ENCODE results near the gene PRKCG. TPM values are rescaled to one million over a fixed set of nuclear protein-coding genes. Genes with fewer than 3 reads are reported as not detected.
A peak's percentile ranks its signal among the peaks of the same experiment; 100 is the strongest.

PRKCG gene
- total RNA-seq, 6 donors from 2014 or later: 0.17 to 1.0 (median 0.39) TPM; not detected in 3

GRCh38 chr19:53847555-53847954 is 34.4 kb upstream of the PRKCG start:
- no peak overlapping the region for H3K27ac ChIP-seq
- TF ChIP-seq POLR2A (IDR thresholded peaks at IDR 0.05) (no peak), POLR2AphosphoS5 (IDR thresholded peaks at IDR 0.05) (no peak), CTCF (IDR thresholded peaks at IDR 0.05) (no peak), EP300 (IDR thresholded peaks at IDR 0.05) (no peak)
- H3K4me3 ChIP-seq: no peak overlapping the region
- H3K4me1 ChIP-seq: peaks cover 12 to 39% (median 26%) of the 10 kb centered on the region in 4 donors
- H3K27me3 ChIP-seq: no peaks in the 10 kb centered on the region
- 54 to 66% methylated on average over 8 of the region's 8 CpGs for WGBS, 2 donors
- ATAC-seq (ENCODE audit: low FRiP score in 2 of 2) (no peak), DNase-seq (no peak)
- H3K9me3 ChIP-seq: no peaks in the 10 kb centered on the region
- no peaks in the 10 kb centered on the region for H3K36me3 ChIP-seq

GRCh38 chr19:53849237-53849676 is 32.7 kb upstream of the PRKCG start:
- Histone ChIP-seq H3K4me3 (no peak overlapping the region), H3K27me3 (no peaks in the 10 kb centered on the region), H3K27ac (peak overlapping the region; percentile 43 to 80 (median 60)), H3K9me3 (no peaks in the 10 kb centered on the region), H3K36me3 (no peaks in the 10 kb centered on the region), H3K4me1 (peaks cover 12 to 39% (median 26%) of the 10 kb centered on the region in 4 donors)
- ATAC-seq (ENCODE audit: low FRiP score in 2 of 2): peak; percentile 58 to 79
- peak; percentile 24 to 42 for TF ChIP-seq POLR2AphosphoS5 (IDR thresholded peaks at IDR 0.05)
- peak in 1 of 4 donors; percentile 9 for TF ChIP-seq POLR2A (IDR thresholded peaks at IDR 0.05)
- peak in 1 of 4 donors; percentile 1 for TF ChIP-seq EP300 (IDR thresholded peaks at IDR 0.05)
- no peak for TF ChIP-seq CTCF (IDR thresholded peaks at IDR 0.05)
- peak in 1 of 2 donors; percentile 62 for DNase-seq
- 39 to 42% methylated on average over 11 of the region's 11 CpGs for WGBS, 2 donors

- H3K4me1 ChIP-seq: peaks cover 9 to 39% (median 22%) of the 10 kb centered on the region in 4 donors
- TF ChIP-seq EP300 (IDR thresholded peaks at IDR 0.05) (no peak), POLR2AphosphoS5 (IDR thresholded peaks at IDR 0.05) (no peak), CTCF (IDR thresholded peaks at IDR 0.05) (no peak), POLR2A (IDR thresholded peaks at IDR 0.05) (no peak)
- H3K9me3 ChIP-seq: no peaks in the 10 kb centered on the region
- no peak overlapping the region for H3K4me3 ChIP-seq
- no peaks in the 10 kb centered on the region for H3K36me3 ChIP-seq
- no peak overlapping the region for H3K27ac ChIP-seq
- no peaks in the 10 kb centered on the region for H3K27me3 ChIP-seq
- ATAC-seq (ENCODE audit: low FRiP score in 2 of 2): no peak
- DNase-seq: no peak
- WGBS, 2 donors: 67 to 80% methylated on average over 2 of the region's 2 CpGs
Observed at GRCh38 chr19:53853707-53854106, 28.3 kb upstream of the PRKCG start.

GRCh38 chr19:53864308-53864836 is 17.6 kb upstream of the PRKCG start:
- no peaks in the 10 kb centered on the region for H3K9me3 ChIP-seq
- no peak overlapping the region for H3K4me3 ChIP-seq
- DNase-seq (no peak), ATAC-seq (ENCODE audit: low FRiP score in 2 of 2) (no peak)
- H3K36me3 ChIP-seq: no peaks in the 10 kb centered on the region
- peaks cover 21 to 35% (median 26%) of the 10 kb centered on the region in 4 donors for H3K4me1 ChIP-seq
- no peaks in the 10 kb centered on the region for H3K27me3 ChIP-seq
- WGBS, 2 donors: 60 to 71% methylated on average over 3 to 6 of the region's 6 CpGs
- no peak overlapping the region for H3K27ac ChIP-seq
- TF ChIP-seq POLR2AphosphoS5 (IDR thresholded peaks at IDR 0.05) (no peak), CTCF (IDR thresholded peaks at IDR 0.05) (no peak), POLR2A (IDR thresholded peaks at IDR 0.05) (no peak), EP300 (IDR thresholded peaks at IDR 0.05) (no peak)

GRCh38 chr19:53865523-53865917 is 16.5 kb upstream of the PRKCG start:
- H3K4me3 ChIP-seq: peak overlapping the region in 2 of 4 donors; percentile 73 to 83
- 56 to 64% methylated on average over 8 to 9 of the region's 9 CpGs for WGBS, 2 donors
- no peaks in the 10 kb centered on the region for H3K9me3 ChIP-seq
- DNase-seq (no peak), ATAC-seq (ENCODE audit: low FRiP score in 2 of 2) (no peak)
- H3K27ac ChIP-seq: peak overlapping the region; percentile 91 to 98 (median 96)
- peaks cover 21 to 46% (median 32%) of the 10 kb centered on the region in 4 donors for H3K4me1 ChIP-seq
- no peaks in the 10 kb centered on the region for H3K36me3 ChIP-seq
- H3K27me3 ChIP-seq: no peaks in the 10 kb centered on the region
- no peak for TF ChIP-seq EP300 (IDR thresholded peaks at IDR 0.05)
- TF ChIP-seq CTCF (IDR thresholded peaks at IDR 0.05): no peak
- TF ChIP-seq POLR2A (IDR thresholded peaks at IDR 0.05): no peak
- TF ChIP-seq POLR2AphosphoS5 (IDR thresholded peaks at IDR 0.05): no peak
